ENCODE data around the gene MPP4. TPM values are rescaled to one million over a fixed set of nuclear protein-coding genes. Genes with fewer than 3 reads are reported as not detected.
A peak's percentile ranks its signal among the peaks of the same experiment; 100 is the strongest.
"Not testable (repeated sequence)": the region's sequence is repeated elsewhere in the genome, so short reads cannot be mapped to it uniquely, and the experiment has no call there.

MPP4 gene
- total RNA-seq, 1 experiment from 2014 or later: 8.8 TPM

DNA sequence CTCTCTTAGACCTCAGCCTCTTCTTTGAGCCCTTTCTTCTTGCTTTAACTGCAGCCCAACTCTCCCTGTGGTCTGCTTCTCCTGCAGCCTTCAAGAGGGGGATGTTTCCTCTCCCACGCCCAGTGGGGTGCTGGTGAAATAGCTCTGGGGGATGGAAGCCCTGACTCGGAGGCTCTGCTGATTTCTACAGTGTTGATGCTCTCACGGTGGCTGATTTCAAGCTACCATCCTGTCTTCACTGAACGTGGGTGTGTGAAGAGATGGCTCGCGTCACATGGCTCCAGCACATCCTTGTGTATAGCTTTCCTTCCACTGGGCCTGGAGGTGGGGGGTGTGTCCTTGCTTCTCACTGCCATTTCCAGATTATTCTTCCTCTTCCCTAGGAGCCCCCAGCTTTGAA is 20.0 kb downstream of the MPP4 start:
- in situ Hi-C loops (cut with HindIII; ENCODE audit: low sequenced_read_pairs): no loop called here
- DNase-seq (ENCODE audit: low spot score): no peak

GRCh38 chr2:201675454-201675853 is 23.0 kb downstream of the MPP4 start:
- no peak for DNase-seq (ENCODE audit: low spot score)
- in situ Hi-C loops (cut with HindIII; ENCODE audit: low sequenced_read_pairs): no loop called here

DNA sequence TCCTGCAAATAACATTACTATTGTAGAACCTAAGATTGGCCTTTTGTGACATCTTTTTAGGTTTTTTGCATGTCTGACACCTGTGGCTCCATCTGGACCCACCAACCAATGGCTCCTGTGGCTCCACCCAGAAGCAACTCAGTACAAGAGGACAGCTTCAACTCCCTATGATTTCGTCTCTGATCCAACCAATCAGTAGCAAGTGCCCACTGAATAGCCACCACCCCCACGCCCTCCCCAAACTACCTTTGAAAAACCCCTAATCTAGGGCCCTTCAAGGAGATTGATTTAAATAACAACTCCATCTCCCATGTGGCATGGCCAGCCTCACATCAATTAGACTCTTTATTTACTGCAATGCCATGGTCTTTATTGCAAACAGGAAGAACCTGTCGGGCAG is 23.6 kb downstream of the MPP4 start:
- DNase-seq (ENCODE audit: low spot score): no peak
- in situ Hi-C loops (cut with HindIII; ENCODE audit: low sequenced_read_pairs): no loop called here

DNA sequence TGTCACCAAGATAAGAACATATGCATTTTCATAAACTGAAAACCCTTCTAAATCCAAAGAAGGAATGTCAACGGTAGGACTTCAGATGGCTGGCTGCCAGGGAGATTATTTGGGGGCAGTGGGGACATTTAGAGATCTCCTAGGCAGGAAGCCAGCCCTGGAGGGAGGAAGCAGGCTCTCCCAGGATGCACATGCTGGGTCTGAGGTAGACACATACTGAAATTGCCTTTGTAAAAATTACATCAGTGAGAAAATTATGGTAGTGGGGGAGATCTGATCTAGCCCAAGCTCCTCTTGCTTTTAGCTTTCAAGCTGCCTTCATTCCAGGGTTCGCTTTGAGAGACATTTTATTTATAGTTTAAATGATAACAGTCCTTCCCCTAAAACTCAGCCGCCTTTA is 24.1 kb downstream of the MPP4 start:
- in situ Hi-C loops (cut with HindIII; ENCODE audit: low sequenced_read_pairs): no loop called here
- no peak for DNase-seq (ENCODE audit: low spot score)

DNA sequence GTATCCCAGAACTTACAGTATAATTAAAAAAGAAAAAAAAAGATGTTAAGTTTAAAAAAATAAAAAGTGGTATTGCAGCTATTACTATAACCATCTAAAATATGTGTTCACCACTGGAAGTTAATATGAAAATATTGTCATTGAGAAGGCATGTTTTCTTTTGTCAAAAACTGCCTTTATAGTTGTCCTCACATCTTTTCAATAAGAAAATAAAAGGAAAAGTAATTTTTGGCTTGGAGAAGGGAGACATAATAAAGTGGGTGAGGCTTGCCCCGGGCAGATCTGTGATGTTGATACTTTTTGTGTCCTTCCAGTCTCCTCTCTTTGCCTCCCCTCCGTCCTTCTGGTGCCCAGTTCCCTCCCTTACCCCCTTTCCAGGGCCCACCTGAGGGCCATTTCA is 24.9 kb downstream of the MPP4 start:
- in situ Hi-C loops (cut with HindIII; ENCODE audit: low sequenced_read_pairs): no loop called here
- DNase-seq (ENCODE audit: low spot score): no peak

GRCh38 chr2:201671205-201671604 is 27.2 kb downstream of the MPP4 start:
- DNase-seq (ENCODE audit: low spot score); in situ Hi-C loops (cut with HindIII; ENCODE audit: low sequenced_read_pairs): not testable (repeated sequence)

- in situ Hi-C loops (cut with HindIII; ENCODE audit: low sequenced_read_pairs): no loop called here
- no peak for DNase-seq (ENCODE audit: low spot score)
Measured at GRCh38 chr2:201669865-201670264, 28.6 kb downstream of the MPP4 start.

DNA sequence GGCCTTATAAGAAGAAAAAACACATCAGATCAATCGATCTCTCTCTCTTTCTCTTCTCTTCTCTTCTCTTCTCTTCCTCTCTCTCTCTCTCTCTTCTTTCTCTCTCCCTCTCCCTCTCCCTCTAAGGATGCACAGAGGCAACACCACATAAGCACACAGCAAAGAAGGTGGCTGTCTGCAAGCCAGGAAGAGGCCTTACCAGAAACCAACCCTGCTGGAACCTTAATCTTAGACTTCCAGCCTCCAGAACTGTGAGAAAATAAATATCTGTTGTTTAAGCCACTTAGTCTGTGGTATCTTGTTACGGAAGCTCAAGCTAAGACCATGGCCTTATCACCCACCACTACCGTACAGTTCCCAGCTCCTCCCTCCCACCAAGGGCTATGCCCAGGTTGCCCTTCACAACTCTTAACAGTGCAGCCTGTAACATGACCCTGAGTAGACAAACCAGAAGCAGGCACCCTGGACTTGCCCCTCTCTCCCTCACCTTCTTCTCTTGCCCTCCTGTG is 30.0 kb downstream of the MPP4 start:
- in situ Hi-C loops (cut with HindIII; ENCODE audit: low sequenced_read_pairs): no loop called here
- no peak for DNase-seq (ENCODE audit: low spot score)

- in situ Hi-C loops (cut with HindIII; ENCODE audit: low sequenced_read_pairs): no loop called here
- no peak for DNase-seq (ENCODE audit: low spot score)
Measured at GRCh38 chr2:201664334-201664733, 34.1 kb downstream of the MPP4 start.

DNA sequence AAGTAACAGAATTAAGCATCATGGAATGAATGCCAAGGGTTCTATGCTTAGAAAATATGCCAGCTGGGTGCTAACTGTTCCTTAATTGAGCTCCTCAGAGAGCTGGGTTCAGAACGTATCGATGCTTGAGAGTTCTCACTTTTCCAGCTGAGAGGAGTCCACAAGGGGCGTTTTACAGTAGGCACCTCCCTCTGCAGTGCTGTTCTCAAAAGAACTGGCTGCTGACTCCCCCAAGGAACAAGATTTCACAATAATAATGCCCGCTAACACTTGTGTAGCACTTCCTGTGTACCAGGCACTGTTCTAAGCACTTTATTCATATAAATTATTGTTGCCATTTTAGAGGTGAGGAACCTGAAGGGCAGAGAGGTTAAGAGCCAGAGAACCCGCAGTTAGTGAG is 37.1 kb downstream of the MPP4 start:
- in situ Hi-C loops (cut with HindIII; ENCODE audit: low sequenced_read_pairs): no loop called here
- no peak for DNase-seq (ENCODE audit: low spot score)

DNA sequence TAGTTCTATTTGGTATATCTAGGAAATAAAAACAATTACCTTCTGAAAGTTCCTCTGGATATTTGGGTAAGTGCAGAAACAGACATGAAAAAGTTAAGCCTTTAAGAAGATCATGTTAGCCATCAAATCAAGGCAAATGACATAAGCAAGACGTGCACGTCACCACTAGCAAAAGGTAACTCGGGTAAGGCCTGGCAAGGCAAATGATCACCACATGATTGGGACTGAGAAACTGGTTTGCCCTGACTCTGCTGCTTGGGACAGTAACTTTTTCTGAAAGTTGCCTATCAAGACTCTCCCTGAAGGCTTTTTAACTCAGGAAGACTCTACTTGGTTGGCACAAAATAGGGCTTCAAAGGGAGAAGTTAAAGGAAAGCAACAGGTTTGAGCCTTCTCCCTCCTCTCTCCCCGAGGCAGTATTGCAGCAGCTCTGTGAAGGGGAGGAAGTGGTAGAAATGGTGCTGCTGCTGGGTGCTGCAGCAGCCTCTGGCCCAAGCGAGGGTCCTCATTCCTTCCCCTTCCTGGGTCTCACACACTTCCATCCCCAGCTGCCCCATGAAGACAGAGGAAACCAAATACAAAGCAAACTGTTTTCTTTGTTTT is 38.0 kb downstream of the MPP4 start:
- in situ Hi-C loops (cut with HindIII; ENCODE audit: low sequenced_read_pairs): no loop called here
- DNase-seq (ENCODE audit: low spot score): no peak

- in situ Hi-C loops (cut with HindIII; ENCODE audit: low sequenced_read_pairs): no loop called here
- peak; percentile 17 for DNase-seq (ENCODE audit: low spot score)
Measured at GRCh38 chr2:201656740-201657139, 41.7 kb downstream of the MPP4 start.

GRCh38 chr2:201656102-201656501 is 42.3 kb downstream of the MPP4 start:
- in situ Hi-C loops (cut with HindIII; ENCODE audit: low sequenced_read_pairs): no loop called here
- DNase-seq (ENCODE audit: low spot score): no peak

GRCh38 chr2:201654616-201655384 is 43.6 kb downstream of the MPP4 start:
- in situ Hi-C loops (cut with HindIII; ENCODE audit: low sequenced_read_pairs): loop anchor here (5.0 kb wide), 1 partner anchor 43 kb away; the partner anchor contains the start of gene MPP4
- peak; percentile 59 for DNase-seq (ENCODE audit: low spot score)

DNA sequence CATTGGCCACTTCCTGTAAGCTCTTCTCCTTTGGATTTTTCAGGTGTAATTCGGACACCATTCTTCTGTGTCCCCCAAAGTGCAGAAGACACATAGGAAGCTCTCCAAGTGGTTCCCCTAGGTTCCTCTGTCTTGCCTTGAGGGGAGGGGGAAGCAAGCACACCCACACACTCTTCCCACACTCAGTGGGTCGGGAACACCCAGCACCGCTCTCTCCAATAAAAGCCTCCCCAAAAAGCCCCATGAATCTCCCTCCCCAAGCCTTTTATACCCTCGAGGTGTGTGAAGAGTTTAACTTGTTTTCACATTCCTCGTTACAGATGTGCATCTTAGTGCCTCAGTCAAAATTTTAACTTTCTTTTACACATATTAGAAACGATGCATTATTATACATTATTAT is 45.2 kb downstream of the MPP4 start:
- in situ Hi-C loops (cut with HindIII; ENCODE audit: low sequenced_read_pairs): loop anchor here (5.0 kb wide), 1 partner anchor 44 kb away; the partner anchor contains the start of gene MPP4

GRCh38 chr2:201649442-201649841 is 49.0 kb downstream of the MPP4 start:
- DNase-seq (ENCODE audit: low spot score): no peak
- in situ Hi-C loops (cut with HindIII; ENCODE audit: low sequenced_read_pairs): no loop called here

More for the DNA sequence above, 45.2 kb downstream of the MPP4 start:
- no peak for DNase-seq (ENCODE audit: low spot score)

- in situ Hi-C loops (cut with HindIII; ENCODE audit: low sequenced_read_pairs): no loop called here
Measured at GRCh38 chr2:201647431-201647830, 51.0 kb downstream of the MPP4 start.

DNA sequence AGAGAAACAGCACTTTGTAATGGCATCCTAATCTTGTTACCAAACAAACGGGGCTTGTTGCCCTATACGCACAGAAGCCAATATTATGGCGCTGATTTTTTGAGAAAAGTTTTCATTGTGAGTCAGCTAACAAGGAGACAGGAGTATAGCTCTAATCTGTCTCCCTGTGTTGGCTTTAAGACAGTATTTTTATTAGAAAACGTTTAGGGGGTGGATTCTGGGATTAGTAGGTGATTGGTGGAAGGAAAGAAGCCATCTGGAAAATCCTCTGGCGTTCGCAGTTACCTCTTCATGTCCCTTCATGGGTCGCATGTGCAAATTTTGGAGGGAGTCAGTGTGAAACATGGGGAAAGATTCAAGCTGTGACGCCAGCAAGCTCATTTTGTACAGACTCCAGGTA is 54.4 kb downstream of the MPP4 start:
- DNase-seq (ENCODE audit: low spot score): peak; percentile 72
- in situ Hi-C loops (cut with HindIII; ENCODE audit: low sequenced_read_pairs): no loop called here

More at GRCh38 chr2:201647431-201647830, 51.0 kb downstream of the MPP4 start:
- DNase-seq (ENCODE audit: low spot score): no peak

DNA sequence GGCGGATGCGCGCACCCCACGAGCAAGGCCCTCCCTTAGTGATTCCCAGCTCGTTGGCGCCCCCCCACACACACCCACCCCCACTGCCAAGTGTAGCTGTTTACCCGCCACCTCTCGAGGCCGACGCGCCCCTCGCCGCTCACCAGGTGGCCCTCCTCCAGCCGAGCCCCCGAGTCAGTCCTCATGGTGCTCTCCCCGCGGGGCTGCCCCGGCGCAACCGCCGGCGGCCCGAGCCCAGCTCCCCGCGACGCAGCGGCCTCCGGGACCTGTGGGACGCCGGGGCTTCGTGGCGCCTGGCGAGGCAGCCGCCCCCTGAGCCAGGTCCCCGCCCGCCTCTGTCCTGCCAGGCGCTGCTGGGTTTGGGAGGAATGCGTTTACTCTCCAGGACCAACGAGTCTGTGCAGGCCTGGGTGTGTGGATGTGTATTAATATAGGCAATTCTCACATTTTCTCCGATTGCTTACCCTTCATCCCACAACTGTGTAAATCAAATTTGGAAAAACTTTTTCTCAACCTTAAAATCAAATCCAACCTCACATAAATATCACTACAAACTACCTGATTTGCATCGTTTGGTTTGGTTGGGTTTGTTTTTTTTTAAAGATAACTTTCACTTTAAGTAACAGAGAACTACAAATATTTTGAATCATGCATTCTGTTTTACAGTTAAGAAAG is 55.1 kb downstream of the MPP4 start, which contains the start of gene TMEM237:
Gene TMEM237 (minus strand): TSS at position 288 of the 675 bp plus-strand sequence. CDS start 103 bp downstream, at position 185.
- in situ Hi-C loops (cut with HindIII; ENCODE audit: low sequenced_read_pairs): no loop called here
- DNase-seq (ENCODE audit: low spot score): peak; percentile 62
